GM21528 (cell line): ENCODE results near the gene FERMT2.

Experiments
- ATAC-seq: cut with Tn5 transposase; IDR thresholded peaks from one replicate; pipeline ENCODE4 v1.9.1; 2021; ENCODE audit warnings: mild to moderate bottlenecking, moderate library complexity; ENCODE audit not compliant: unreplicated experiment, low FRiP score

The FERMT2 gene

GRCh38 chr14:52906141-52906601 is 44.7 kb downstream of the FERMT2 start:
- ATAC-seq, result no peak

DNA sequence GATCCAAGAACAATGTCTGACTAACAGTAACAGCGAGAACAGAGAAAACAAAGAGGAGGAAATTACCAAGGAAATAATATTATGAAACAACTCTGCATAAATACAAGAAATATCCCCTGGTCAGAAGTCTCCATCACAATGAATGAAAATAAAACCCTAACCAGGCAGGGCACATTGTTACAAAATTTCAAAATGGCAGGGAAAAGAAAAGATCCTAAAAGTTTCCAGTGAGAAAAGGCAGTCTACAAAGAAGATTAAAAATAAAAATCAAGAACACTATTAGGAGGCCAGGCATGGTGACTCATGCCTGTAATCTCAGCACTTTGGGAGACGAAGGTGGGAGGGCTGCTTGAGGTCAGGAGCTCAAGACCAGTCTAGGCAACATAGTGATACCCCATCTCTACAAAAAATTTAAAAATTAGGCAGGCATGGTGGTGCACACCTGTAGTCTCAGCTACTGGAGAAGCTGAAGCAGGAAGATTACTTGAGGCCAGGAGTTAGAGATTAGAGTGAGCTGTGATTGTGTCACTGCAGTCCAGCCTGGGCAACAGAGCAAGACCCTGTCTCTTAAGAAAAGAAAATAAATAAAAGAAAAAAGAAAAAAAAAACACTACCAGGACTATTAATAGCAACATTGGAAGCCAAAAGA is 47.8 kb downstream of the FERMT2 start:
- ATAC-seq, result no peak

GRCh38 chr14:52901357-52901980 is 49.4 kb downstream of the FERMT2 start:
- ATAC-seq, result no peak

- ATAC-seq, result no peak
These were observed 50.1 kb downstream of the FERMT2 start for GRCh38 chr14:52900731-52901130.

- ATAC-seq, result no peak
These were observed 52.4 kb downstream of the FERMT2 start for GRCh38 chr14:52898496-52898895.

GRCh38 chr14:52895000-52895399 is 55.9 kb downstream of the FERMT2 start:
- ATAC-seq, result no peak

- ATAC-seq, result no peak
These were observed 59.0 kb downstream of the FERMT2 start for GRCh38 chr14:52891800-52892199.

GRCh38 chr14:52888839-52889838 is 61.7 kb downstream of the FERMT2 start:
- ATAC-seq, result no peak

DNA sequence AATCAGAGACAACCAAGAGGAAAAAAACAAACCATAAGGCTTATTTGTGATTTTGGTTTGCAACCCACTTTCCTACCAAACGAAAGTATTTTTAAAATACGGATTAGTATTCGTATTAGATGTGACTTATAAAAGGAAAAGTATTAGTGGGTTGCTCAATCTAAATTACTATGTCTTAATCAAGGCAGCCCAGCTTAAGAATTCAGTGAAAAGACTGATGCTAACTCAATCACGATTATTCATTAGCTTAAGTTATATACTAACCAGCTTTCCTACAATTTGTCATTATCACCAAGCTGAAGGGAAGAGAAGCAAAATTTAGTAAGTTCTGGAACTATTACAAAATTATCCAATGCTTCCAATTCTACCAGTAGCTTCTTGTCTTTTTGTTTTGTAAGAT is 62.7 kb downstream of the FERMT2 start:
- ATAC-seq, result no peak

GRCh38 chr14:52885230-52885629 is 65.6 kb downstream of the FERMT2 start:
- ATAC-seq, result no peak

DNA sequence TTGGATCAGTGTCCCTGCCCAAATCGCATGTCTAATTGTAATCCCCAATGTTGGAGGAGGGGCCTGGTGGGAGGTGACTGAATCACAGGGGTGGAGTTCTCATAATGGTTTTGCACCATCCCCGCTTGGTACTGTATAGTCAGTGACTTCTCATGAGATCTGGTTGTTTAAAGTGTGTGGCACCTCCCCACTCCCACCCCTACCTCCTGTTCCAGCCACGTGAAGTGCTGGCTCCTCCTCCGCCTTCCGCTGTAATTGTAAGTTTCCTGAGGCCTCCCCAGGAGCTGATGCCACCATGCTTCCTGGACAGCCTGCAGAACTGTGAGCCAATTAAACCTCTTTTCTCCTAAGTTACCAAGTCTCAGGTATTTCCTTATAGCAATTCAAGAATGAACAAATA is 67.2 kb downstream of the FERMT2 start:
- no peak for ATAC-seq

- ATAC-seq, result no peak
These were observed 68.0 kb downstream of the FERMT2 start for GRCh38 chr14:52882824-52883223.

DNA sequence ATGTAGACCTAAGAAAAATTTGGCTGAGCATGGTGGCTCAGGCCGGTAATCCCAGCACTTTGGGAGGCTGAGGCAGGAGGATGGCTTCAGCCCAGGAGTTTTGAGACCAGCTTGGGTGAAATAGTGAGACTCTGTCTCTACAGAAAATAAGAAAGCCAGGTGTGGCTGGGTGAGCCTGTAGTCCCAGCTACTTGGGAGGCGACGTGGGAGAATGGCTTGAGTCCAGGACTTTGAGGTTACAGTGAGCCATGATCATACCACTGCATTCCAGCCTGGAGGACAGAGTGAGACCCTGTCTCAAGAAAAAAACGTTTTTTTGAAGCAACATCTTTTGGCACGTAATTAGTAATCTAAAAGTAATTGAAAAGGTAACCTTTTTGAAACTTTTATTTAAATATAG is 70.9 kb downstream of the FERMT2 start:
- no peak for ATAC-seq

GRCh38 chr14:52878946-52879345 is 71.9 kb downstream of the FERMT2 start:
- ATAC-seq, result no peak

- no peak for ATAC-seq
These were observed 72.4 kb downstream of the FERMT2 start for GRCh38 chr14:52878469-52878868.

DNA sequence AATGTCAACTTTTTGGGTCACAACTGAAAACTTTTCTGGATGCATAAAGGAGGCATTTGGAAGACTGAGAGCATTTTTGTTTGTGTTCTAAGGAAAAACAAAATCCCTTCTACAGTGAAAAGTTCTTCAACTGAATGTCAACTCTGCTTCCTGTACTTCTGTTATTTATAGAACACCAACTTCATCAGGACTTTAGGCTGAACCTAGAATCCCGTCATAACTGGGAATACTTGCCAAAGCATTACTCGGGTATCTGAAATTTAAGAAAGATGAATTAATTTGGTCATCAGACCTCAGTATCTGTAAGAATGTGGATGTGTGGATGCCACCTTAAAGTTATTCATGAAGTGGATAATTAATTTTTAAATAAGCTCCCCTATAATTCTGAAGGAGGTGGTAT is 73.2 kb downstream of the FERMT2 start:
- no peak for ATAC-seq

GRCh38 chr14:52876806-52877205 is 74.0 kb downstream of the FERMT2 start:
- no peak for ATAC-seq

DNA sequence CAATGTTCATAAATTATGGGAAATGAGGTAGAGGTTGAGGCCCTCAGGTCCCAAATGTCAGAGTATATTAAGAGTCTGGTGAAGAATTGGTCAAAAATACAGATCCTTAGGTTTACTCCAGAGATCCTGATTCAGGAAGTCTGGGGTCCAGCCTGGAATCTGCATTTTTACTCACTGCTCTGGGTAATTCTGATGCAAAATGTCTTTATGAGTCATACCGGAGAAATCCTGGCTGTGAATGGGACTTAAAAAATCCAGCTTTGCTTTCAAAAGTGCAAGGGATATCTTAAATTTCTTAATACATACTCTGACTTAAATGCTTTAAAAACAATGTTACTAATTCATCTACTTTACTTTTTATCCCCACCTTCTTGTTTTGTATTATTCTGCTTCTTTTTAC is 74.5 kb downstream of the FERMT2 start:
- ATAC-seq, result no peak

- no peak for ATAC-seq
These were observed 75.1 kb downstream of the FERMT2 start for GRCh38 chr14:52875707-52876106.

DNA sequence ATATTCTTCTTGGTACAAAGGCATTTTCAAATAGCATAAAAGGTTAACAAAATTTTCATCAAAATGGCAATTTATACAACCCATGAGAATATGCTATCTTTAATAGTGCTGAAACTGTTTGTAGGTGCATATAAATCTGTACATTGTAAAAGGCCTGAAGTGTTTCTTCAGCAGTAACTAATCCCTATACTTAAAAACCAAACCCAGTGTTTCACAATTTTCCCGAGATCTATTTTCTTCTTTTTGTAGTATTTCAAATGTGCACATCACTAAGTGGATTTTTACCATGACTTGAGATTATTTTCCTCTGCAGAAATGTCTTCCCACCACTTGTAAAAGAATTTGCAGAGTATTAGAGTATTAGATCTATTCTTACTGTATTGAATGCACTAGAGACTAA is 76.5 kb downstream of the FERMT2 start:
- ATAC-seq, result no peak

DNA sequence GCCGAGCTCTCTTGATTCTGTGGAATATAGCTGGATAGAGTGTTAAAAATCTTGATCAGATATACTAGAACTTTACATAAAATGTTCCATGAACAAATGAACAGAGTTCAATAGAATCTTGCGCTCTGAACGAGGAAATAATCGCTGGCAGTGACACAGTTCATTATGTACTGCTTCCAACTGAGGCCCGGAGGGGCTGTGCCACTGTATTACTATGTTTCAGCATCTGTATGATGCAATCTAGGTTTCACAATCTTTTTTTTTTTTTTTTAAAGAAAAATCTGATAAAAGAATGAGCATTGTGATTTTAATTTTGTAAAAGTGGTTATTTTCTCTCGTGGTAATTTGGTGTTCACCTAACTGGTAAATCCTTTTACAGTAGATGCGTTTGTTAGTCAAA is 77.2 kb downstream of the FERMT2 start:
- no peak for ATAC-seq
